ENCODE results near the gene HAP1. TPM values are rescaled to one million over a fixed set of nuclear protein-coding genes. Genes with fewer than 3 reads are reported as not detected.

The HAP1 gene
- total RNA-seq, 2 experiments from 2014 or later, result 0.19 to 0.55 TPM

DNA sequence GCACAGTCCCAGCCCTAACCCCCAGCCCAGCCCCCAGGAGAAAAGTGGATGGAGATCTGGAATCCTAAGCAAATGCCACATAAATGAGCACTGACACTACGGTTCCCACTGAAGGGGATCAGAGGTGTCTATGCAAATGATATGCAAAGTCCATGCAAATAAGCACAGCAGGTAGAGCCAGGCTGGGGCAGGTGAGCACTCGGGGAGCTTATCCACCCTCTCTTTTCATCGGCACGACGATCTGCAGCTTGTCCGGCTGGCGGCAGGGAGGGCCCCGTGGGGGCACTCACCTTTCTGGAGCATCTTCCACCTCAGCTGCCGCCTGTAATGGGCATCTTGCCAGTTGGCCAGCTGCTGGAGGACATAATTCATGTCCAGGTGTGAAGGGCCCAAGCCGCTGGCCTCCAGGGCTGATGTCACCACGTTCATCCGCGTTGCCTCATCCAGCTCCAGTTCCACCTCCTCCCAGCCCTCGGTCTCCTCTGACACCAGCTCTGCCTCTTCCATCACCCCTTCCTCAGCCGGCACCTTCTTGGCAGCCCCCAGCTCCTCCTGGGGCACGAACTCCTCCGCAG is 9.9 kb downstream of the HAP1 start:
- H3K36me3 ChIP-seq (ENCODE audit: insufficient read depth, low read length), result no peaks in the 10 kb centered on the region
- intact Hi-C loops (cut with micrococcal nuclease; ENCODE audit: unreplicated experiment), result no loop called here
- no peak overlapping the region for H3K4me3 ChIP-seq (ENCODE audit: low read depth, low read length, poor library complexity, severe bottlenecking)
- no peaks in the 10 kb centered on the region for H3K4me1 ChIP-seq (ENCODE audit: insufficient read depth, low read length, poor library complexity, severe bottlenecking)
- CTCF ChIA-PET (ENCODE audit: unreplicated experiment), result interaction anchor here (0.6 kb wide), 1 partner anchor 76 kb away, joined by 10 read pairs; no protein-coding TSS in a partner anchor
- H3K4me2 ChIP-seq (ENCODE audit: low read length), result no peak overlapping the region
- H3K79me2 ChIP-seq (ENCODE audit: insufficient read depth, low read depth, low read length), result no peaks in the 10 kb centered on the region
- no peaks in the 10 kb centered on the region for H3K9me2 ChIP-seq (ENCODE audit: insufficient read depth, low read length)
- TF ChIP-seq, protein P1, sequence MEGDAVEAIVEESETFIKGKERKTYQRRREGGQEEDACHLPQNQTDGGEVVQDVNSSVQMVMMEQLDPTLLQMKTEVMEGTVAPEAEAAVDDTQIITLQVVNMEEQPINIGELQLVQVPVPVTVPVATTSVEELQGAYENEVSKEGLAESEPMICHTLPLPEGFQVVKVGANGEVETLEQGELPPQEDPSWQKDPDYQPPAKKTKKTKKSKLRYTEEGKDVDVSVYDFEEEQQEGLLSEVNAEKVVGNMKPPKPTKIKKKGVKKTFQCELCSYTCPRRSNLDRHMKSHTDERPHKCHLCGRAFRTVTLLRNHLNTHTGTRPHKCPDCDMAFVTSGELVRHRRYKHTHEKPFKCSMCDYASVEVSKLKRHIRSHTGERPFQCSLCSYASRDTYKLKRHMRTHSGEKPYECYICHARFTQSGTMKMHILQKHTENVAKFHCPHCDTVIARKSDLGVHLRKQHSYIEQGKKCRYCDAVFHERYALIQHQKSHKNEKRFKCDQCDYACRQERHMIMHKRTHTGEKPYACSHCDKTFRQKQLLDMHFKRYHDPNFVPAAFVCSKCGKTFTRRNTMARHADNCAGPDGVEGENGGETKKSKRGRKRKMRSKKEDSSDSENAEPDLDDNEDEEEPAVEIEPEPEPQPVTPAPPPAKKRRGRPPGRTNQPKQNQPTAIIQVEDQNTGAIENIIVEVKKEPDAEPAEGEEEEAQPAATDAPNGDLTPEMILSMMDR (conservative IDR thresholded peaks at IDR 0.05; ENCODE audit: low read length), result no peak
- TF ChIP-seq EZH2phosphoT487 (IDR thresholded peaks at IDR 0.05; ENCODE audit: borderline replicate concordance, low read depth, low read length), result no peak
- H4K20me1 ChIP-seq (ENCODE audit: insufficient read depth, low read length), result no peaks in the 10 kb centered on the region
- no peaks in the 10 kb centered on the region for H3K9me3 ChIP-seq (ENCODE audit: low read length)
- no TSS peak for BruUV-seq (replicated peaks)
- POLR2A ChIA-PET, result interaction anchor here (0.8 kb wide), 1 partner anchor 127 kb away, joined by 4 read pairs; no protein-coding TSS in a partner anchor
- no peak overlapping the region for H2AFZ ChIP-seq (ENCODE audit: low read length)
- DNase-seq (ENCODE audit: low spot score), result no peak
- no peak overlapping the region for H3K27ac ChIP-seq (ENCODE audit: low read depth, low read length, poor library complexity, severe bottlenecking)

DNA sequence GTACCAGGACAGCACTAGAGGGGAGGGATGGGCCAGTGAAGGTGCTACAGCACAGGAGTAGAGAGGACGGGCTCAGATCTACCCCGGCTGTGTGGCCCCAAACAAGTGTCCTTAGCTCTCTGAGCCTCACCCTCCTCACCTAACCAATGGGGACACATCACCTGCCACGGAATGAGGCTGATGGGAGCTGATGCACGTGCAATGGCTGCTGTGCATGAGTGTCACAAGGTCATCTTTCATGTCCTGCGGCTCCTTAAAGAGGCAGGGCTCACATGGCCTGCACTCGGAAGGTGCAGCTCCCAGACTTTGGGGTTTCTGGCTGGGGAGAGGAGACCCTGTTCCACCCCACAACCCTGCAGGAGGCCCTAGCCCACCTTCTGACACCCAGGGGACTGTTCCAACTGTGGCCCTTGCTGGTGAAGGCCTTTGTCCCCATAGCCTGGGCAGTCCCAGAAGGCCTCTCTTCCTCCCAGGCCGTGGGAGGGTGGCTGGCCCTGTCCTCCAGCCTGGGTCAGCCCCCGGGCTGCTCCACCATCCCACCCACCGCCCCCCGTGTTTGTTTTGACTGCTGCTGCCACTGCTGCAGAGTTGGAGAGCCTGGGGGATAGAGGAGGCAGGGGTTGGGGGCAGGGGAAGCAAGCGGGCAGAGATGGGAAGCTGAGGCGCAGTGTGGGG is 10.5 kb downstream of the HAP1 start:
- Histone ChIP-seq H3K27ac (ENCODE audit: low read depth, low read length, poor library complexity, severe bottlenecking) (no peak overlapping the region), H3K4me3 (ENCODE audit: low read depth, low read length, poor library complexity, severe bottlenecking) (no peak overlapping the region), H4K20me1 (ENCODE audit: insufficient read depth, low read length) (no peaks in the 10 kb centered on the region), H3K9me3 (ENCODE audit: low read length) (no peaks in the 10 kb centered on the region), H3K4me1 (ENCODE audit: insufficient read depth, low read length, poor library complexity, severe bottlenecking) (no peaks in the 10 kb centered on the region), H3K4me2 (ENCODE audit: low read length) (no peak overlapping the region), H3K9me2 (ENCODE audit: insufficient read depth, low read length) (no peaks in the 10 kb centered on the region), H3K36me3 (ENCODE audit: insufficient read depth, low read length) (no peaks in the 10 kb centered on the region), H2AFZ (ENCODE audit: low read length) (no peak overlapping the region), H3K79me2 (ENCODE audit: insufficient read depth, low read depth, low read length) (no peaks in the 10 kb centered on the region)
- TF ChIP-seq EZH2phosphoT487 (IDR thresholded peaks at IDR 0.05; ENCODE audit: borderline replicate concordance, low read depth, low read length), result no peak
- TF ChIP-seq, protein P1 (conservative IDR thresholded peaks at IDR 0.05; ENCODE audit: low read length), result no peak
- no peak for DNase-seq (ENCODE audit: low spot score)
- intact Hi-C loops (cut with micrococcal nuclease; ENCODE audit: unreplicated experiment), result no loop called here
- no TSS peak for BruUV-seq (replicated peaks)
- ChIA-PET POLR2A (interaction anchor here (0.8 kb wide), 1 partner anchor 128 kb away, joined by 4 read pairs; no protein-coding TSS in a partner anchor), CTCF (ENCODE audit: unreplicated experiment) (no interaction called here)

DNA sequence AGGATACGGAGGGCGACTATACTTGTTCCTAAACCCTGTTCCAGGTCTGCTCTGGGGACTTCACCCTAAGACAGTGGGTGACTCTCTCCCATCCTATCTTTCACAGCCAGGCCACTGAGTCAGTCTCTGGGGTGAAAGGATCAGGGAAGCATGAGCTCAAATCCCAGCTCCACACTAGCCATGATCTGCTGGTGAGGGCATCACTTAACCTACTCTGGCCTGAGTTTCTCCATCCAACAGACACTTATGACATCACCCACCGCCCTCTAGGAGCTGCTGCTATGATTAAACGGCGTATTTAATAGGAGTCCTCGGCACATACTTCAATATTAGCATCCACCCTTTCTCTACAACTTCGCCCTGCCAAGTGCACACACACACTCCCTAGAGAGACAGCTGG is 12.2 kb downstream of the HAP1 start:
- no peak for TF ChIP-seq EZH2phosphoT487 (IDR thresholded peaks at IDR 0.05; ENCODE audit: borderline replicate concordance, low read depth, low read length)
- TF ChIP-seq, protein P1 (conservative IDR thresholded peaks at IDR 0.05; ENCODE audit: low read length), result no peak
- no peak for DNase-seq (ENCODE audit: low spot score)
- Histone ChIP-seq H3K4me2 (ENCODE audit: low read length) (no peak overlapping the region), H3K79me2 (ENCODE audit: insufficient read depth, low read depth, low read length) (no peaks in the 10 kb centered on the region), H3K36me3 (ENCODE audit: insufficient read depth, low read length) (no peaks in the 10 kb centered on the region), H3K4me1 (ENCODE audit: insufficient read depth, low read length, poor library complexity, severe bottlenecking) (no peaks in the 10 kb centered on the region), H3K4me3 (ENCODE audit: low read depth, low read length, poor library complexity, severe bottlenecking) (no peak overlapping the region), H3K27ac (ENCODE audit: low read depth, low read length, poor library complexity, severe bottlenecking) (no peak overlapping the region), H3K9me3 (ENCODE audit: low read length) (no peaks in the 10 kb centered on the region), H4K20me1 (ENCODE audit: insufficient read depth, low read length) (no peaks in the 10 kb centered on the region), H3K9me2 (ENCODE audit: insufficient read depth, low read length) (no peaks in the 10 kb centered on the region), H2AFZ (ENCODE audit: low read length) (no peak overlapping the region)
- intact Hi-C loops (cut with micrococcal nuclease; ENCODE audit: unreplicated experiment), result no loop called here
- no TSS peak for BruUV-seq (replicated peaks)
- POLR2A ChIA-PET, result no interaction called here
- CTCF ChIA-PET (ENCODE audit: unreplicated experiment), result interaction anchor here (0.7 kb wide), 1 partner anchor 1646 kb away, joined by 10 read pairs; no protein-coding TSS in a partner anchor

Data from OCI-LY7 (cell line).